ENCODE results near the gene GPR146.

GRCh38 chr7:1080921-1081255 lies 36.5 kb downstream of the GPR146 start:
- TF ChIP-seq ZNF565 (CRISPR knock-in tag; conservative IDR thresholded peaks at IDR 0.05; ENCODE audit: low read depth) (no peak), TOX (CRISPR knock-in tag; IDR thresholded peaks at IDR 0.05; ENCODE audit: borderline replicate concordance) (no peak), ARNTL (CRISPR knock-in tag; IDR thresholded peaks at IDR 0.05; ENCODE audit: borderline replicate concordance, low read depth) (no peak), SNAI2 (CRISPR knock-in tag; IDR thresholded peaks at IDR 0.05) (no peak)
- TF ChIP-seq, protein P1, sequence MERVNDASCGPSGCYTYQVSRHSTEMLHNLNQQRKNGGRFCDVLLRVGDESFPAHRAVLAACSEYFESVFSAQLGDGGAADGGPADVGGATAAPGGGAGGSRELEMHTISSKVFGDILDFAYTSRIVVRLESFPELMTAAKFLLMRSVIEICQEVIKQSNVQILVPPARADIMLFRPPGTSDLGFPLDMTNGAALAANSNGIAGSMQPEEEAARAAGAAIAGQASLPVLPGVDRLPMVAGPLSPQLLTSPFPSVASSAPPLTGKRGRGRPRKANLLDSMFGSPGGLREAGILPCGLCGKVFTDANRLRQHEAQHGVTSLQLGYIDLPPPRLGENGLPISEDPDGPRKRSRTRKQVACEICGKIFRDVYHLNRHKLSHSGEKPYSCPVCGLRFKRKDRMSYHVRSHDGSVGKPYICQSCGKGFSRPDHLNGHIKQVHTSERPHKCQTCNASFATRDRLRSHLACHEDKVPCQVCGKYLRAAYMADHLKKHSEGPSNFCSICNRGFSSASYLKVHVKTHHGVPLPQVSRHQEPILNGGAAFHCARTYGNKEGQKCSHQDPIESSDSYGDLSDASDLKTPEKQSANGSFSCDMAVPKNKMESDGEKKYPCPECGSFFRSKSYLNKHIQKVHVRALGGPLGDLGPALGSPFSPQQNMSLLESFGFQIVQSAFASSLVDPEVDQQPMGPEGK (CRISPR knock-in tag; IDR thresholded peaks at IDR 0.05; ENCODE audit: borderline replicate concordance), result no peak
